H1 (cell line): ENCODE results near the gene KCNQ1. TPM values are rescaled to one million over a fixed set of nuclear protein-coding genes. Genes with fewer than 3 reads are reported as not detected.

Experiments used
- CTCF ChIA-PET: fragments of 300-600 bp; sonication (Branson Sonifier 250); formaldehyde crosslinking; loops from one replicate; lab custom pipeline; 2021; ENCODE audit not compliant: partially characterized antibody; lab: Charles Lee
- POLR2A ChIA-PET: fragments of 300-600 bp; sonication (Branson Sonifier 250); formaldehyde crosslinking; loops from one replicate; lab custom pipeline; 2021; ENCODE audit warnings: inconsistent platforms; ENCODE audit not compliant: partially characterized antibody; lab: Charles Lee
- DNase-seq, 2 experiments: peaks; one replicate each; pipeline versions ENCODE4 v3.0.0 to v3.0.0-alpha.2; 2010 to 2022; ENCODE audit warnings: low spot score in 2 of 2, low read depth in 1 of 2, mixed read lengths in 1 of 2
- FAIRE-seq: peaks from 2 replicates; lab custom pipeline; 2011; peaks lifted over from hg19 to GRCh38; lab: Jason Lieb, UNC
- H2AFZ ChIP-seq: 2 replicates; pipeline ENCODE4 v1.8.1; 2012; ENCODE audit warnings: low read length, inconsistent platforms
- H2AK5ac ChIP-seq: 2 replicates; pipeline ENCODE4 v1.6.1; 2013; ENCODE audit warnings: low read depth, low read length
- H2BK120ac ChIP-seq: replicated peaks from 2 replicates; pipeline ENCODE3; 2013; ENCODE audit warnings: low read depth, low read length, inconsistent platforms
- H2BK12ac ChIP-seq: 2 replicates; pipeline ENCODE4 v1.6.1; 2013; ENCODE audit warnings: low read depth, low read length
- H2BK15ac ChIP-seq: 2 replicates; pipeline ENCODE4 v1.6.1; 2013; ENCODE audit warnings: low read length
- H2BK20ac ChIP-seq: 2 replicates; pipeline ENCODE4 v1.6.1; 2013; ENCODE audit warnings: low read length
- H2BK5ac ChIP-seq: 2 replicates; pipeline ENCODE4 v1.6.1; 2013; ENCODE audit warnings: low read depth, low read length
- H3K14ac ChIP-seq: 2 replicates; pipeline ENCODE4 v1.6.1; 2013; ENCODE audit warnings: inconsistent platforms; ENCODE audit not compliant: insufficient read length
- H3K18ac ChIP-seq: 2 replicates; pipeline ENCODE4 v1.6.1; 2013; ENCODE audit warnings: low read length; ENCODE audit errors: extremely low read depth
- H3K23ac ChIP-seq: 2 replicates; pipeline ENCODE4 v1.6.1; 2013; ENCODE audit warnings: inconsistent platforms; ENCODE audit not compliant: insufficient read length
- H3K23me2 ChIP-seq: 2 replicates; pipeline ENCODE4 v1.6.1; 2013; ENCODE audit warnings: low read depth, low read length
- H3K27ac ChIP-seq: 2 replicates; pipeline ENCODE4 v1.6.1; 2011; ENCODE audit warnings: low read depth, low read length, inconsistent platforms
- H3K27me3 ChIP-seq, 4 experiments: replicated peaks in 1 of 4; 1 replicate in 1 of 4; 2 replicates in 3 of 4; pipeline versions ENCODE4 v1.6.1 to v1.8.1; 2011 to 2013; ENCODE audit warnings: low read length in 3 of 4, mild to moderate bottlenecking in 3 of 4, inconsistent platforms in 2 of 4, mixed read lengths in 2 of 4, moderate library complexity in 1 of 4; ENCODE audit not compliant: control insufficient read depth in 3 of 4, insufficient read depth in 3 of 4; ENCODE audit errors: extremely low read depth in 1 of 4
- H3K36me3 ChIP-seq, 4 experiments: 2 replicates each; pipeline versions ENCODE4 v1.6.1 to v1.8.1; 2011 to 2013; ENCODE audit warnings: mild to moderate bottlenecking in 4 of 4, low read length in 3 of 4, moderate library complexity in 2 of 4, control low read depth in 1 of 4, inconsistent platforms in 1 of 4; ENCODE audit not compliant: insufficient read depth in 4 of 4, control insufficient read depth in 2 of 4
- H3K4ac ChIP-seq: replicated peaks from 2 replicates; pipeline ENCODE3; 2013; ENCODE audit warnings: low read length, low read depth, mixed read lengths, inconsistent platforms; ENCODE audit not compliant: insufficient read length
- H3K4me1 ChIP-seq, 4 experiments: replicated peaks in 1 of 4; 1 replicate in 1 of 4; 2 replicates in 3 of 4; pipeline versions ENCODE4 v1.6.1 to v1.8.1; 2011 to 2013; ENCODE audit warnings: low read length in 3 of 4, inconsistent platforms in 2 of 4, mixed read lengths in 1 of 4; ENCODE audit not compliant: insufficient read depth in 4 of 4, control insufficient read depth in 3 of 4
- H3K4me2 ChIP-seq, 2 experiments: 2 replicates each; pipeline versions ENCODE4 v1.6.1 to v1.8.1; 2011 to 2013; ENCODE audit warnings: low read depth in 2 of 2, low read length in 2 of 2, control low read depth in 1 of 2, inconsistent platforms in 1 of 2, mild to moderate bottlenecking in 1 of 2; ENCODE audit not compliant: insufficient read depth in 1 of 2
- H3K4me3 ChIP-seq, 4 experiments: fragments of 200-600, 300-600 bp in 1 of 4; sonication (generic), shearing (Covaris generic), sonication (Bioruptor Twin) in 1 of 4; 2 replicates each; pipeline versions ENCODE4 v1.5.1 to v1.8.1; 2011 to 2016; ENCODE audit warnings: low read length in 4 of 4, low read depth in 3 of 4, control low read depth in 2 of 4, inconsistent platforms in 2 of 4, mild to moderate bottlenecking in 2 of 4, mixed read lengths in 1 of 4, moderate library complexity in 1 of 4; ENCODE audit not compliant: insufficient read depth in 2 of 4; ENCODE audit errors: extremely low read depth in 1 of 4
- H3K56ac ChIP-seq: replicated peaks from 2 replicates; pipeline ENCODE3; 2013; ENCODE audit warnings: low read depth, mild to moderate bottlenecking, mixed read lengths, low read length, inconsistent platforms; ENCODE audit not compliant: insufficient read length
- H3K79me1 ChIP-seq: 2 replicates; pipeline ENCODE4 v1.6.1; 2013; ENCODE audit warnings: low read depth, low read length, control low read depth
- H3K79me2 ChIP-seq, 2 experiments: 2 replicates each; pipeline versions ENCODE4 v1.6.1 to v1.8.1; 2012 to 2013; ENCODE audit warnings: low read length in 2 of 2, mild to moderate bottlenecking in 2 of 2, inconsistent platforms in 1 of 2; ENCODE audit not compliant: insufficient read depth in 2 of 2, control insufficient read depth in 1 of 2
- H3K9ac ChIP-seq, 4 experiments: replicated peaks in 1 of 4; 1 replicate in 1 of 4; 2 replicates in 3 of 4; pipeline versions ENCODE4 v1.6.1 to v1.8.1; 2011 to 2013; ENCODE audit warnings: low read depth in 3 of 4, low read length in 3 of 4, control low read depth in 2 of 4, mild to moderate bottlenecking in 2 of 4, moderate library complexity in 2 of 4, inconsistent platforms in 1 of 4; ENCODE audit errors: extremely low read depth in 1 of 4
- H3K9me3 ChIP-seq, 2 experiments: 2 replicates each; pipeline versions ENCODE4 v1.6.1 to v1.8.1; 2012 to 2013; ENCODE audit warnings: mild to moderate bottlenecking in 2 of 2, moderate library complexity in 2 of 2, control low read depth in 1 of 2, inconsistent platforms in 1 of 2, low read depth in 1 of 2, low read length in 1 of 2, mixed read lengths in 1 of 2; ENCODE audit not compliant: insufficient read depth in 2 of 2
- H4K20me1 ChIP-seq, 2 experiments: replicated peaks in 1 of 2; 2 replicates each; pipeline versions ENCODE3 to v1.8.1; 2011 to 2013; ENCODE audit warnings: inconsistent platforms in 2 of 2, low read length in 2 of 2, mild to moderate bottlenecking in 1 of 2; ENCODE audit not compliant: insufficient read depth in 2 of 2, control insufficient read depth in 1 of 2
- H4K5ac ChIP-seq: 2 replicates; pipeline ENCODE4 v1.6.1; 2013; ENCODE audit warnings: low read length, low read depth, mixed read lengths, inconsistent platforms; ENCODE audit not compliant: insufficient read length
- H4K8ac ChIP-seq: 2 replicates; pipeline ENCODE4 v1.8.0; 2013; ENCODE audit warnings: mild to moderate bottlenecking, moderate library complexity, low read length, inconsistent platforms; ENCODE audit not compliant: insufficient read depth; ENCODE audit errors: extremely low read depth
- H4K91ac ChIP-seq: replicated peaks from 2 replicates; pipeline ENCODE3; 2013; ENCODE audit warnings: low read length, mixed read lengths, inconsistent platforms; ENCODE audit not compliant: insufficient read length
- ATF2 ChIP-seq: IDR thresholded peaks from 2 replicates; pipeline ENCODE4 v1.6.1; 2012; ENCODE audit warnings: low read length, inconsistent platforms
- CTBP2 ChIP-seq: IDR thresholded peaks from 2 replicates; pipeline ENCODE4 v1.7.0; 2011; ENCODE audit warnings: borderline replicate concordance, mild to moderate bottlenecking, moderate library complexity, mixed read lengths, low read length; ENCODE audit not compliant: insufficient read depth, insufficient read length
- EZH2 ChIP-seq: fragments of 200-600 bp; sonication (generic); IDR thresholded peaks from 2 replicates; pipeline ENCODE4 v1.7.1; 2012; ENCODE audit warnings: low read depth, mild to moderate bottlenecking, moderate library complexity, low read length, inconsistent platforms; ENCODE audit not compliant: severe bottlenecking
- KDM5A ChIP-seq: fragments of 200-600 bp; IDR thresholded peaks from 2 replicates; pipeline ENCODE4 v1.7.1; 2012; ENCODE audit warnings: mild to moderate bottlenecking, low read length, inconsistent platforms, mixed read lengths
- MAX ChIP-seq: IDR thresholded peaks from 2 replicates; pipeline ENCODE4 v1.6.1; 2012; ENCODE audit warnings: inconsistent platforms
- PHF8 ChIP-seq: fragments of 200-600 bp; sonication (generic); conservative IDR thresholded peaks from 2 replicates; pipeline ENCODE4 v1.7.1; 2012; ENCODE audit warnings: low read depth, mild to moderate bottlenecking, inconsistent platforms, low read length, moderate library complexity
- SP1 ChIP-seq: IDR thresholded peaks from 2 replicates; pipeline ENCODE4 v1.6.1; 2011; ENCODE audit warnings: low read depth, low read length
- YY1 ChIP-seq: IDR thresholded peaks from 2 replicates; pipeline ENCODE4 v1.6.1; 2011; ENCODE audit warnings: low read depth, mild to moderate bottlenecking, low read length
- ZNF274 ChIP-seq: IDR thresholded peaks from 2 replicates; pipeline ENCODE4 v1.7.0; 2012; ENCODE audit warnings: low read length, borderline replicate concordance; ENCODE audit errors: extremely low read depth
- WGBS, 2 experiments: shearing (Covaris generic) in 1 of 2; methylation state at CpG; one replicate each; pipeline versions ENCODE4 v1.1.6 to v1.1.7; 2013 to 2015; ENCODE audit warnings: low lambda C conversion rate in 2 of 2, mixed read lengths in 2 of 2, inconsistent platforms in 1 of 2, low coverage in 1 of 2, missing lambda C conversion rate in 1 of 2; ENCODE audit not compliant: insufficient replicate concordance in 2 of 2, insufficient coverage in 1 of 2, insufficient read length in 1 of 2; ENCODE audit errors: extremely low coverage in 1 of 2, missing lambda C conversion rate in 1 of 2; 5-methylcytosine and 5-hydroxymethylcytosine counted together
- polyA plus RNA-seq, 7 experiments: library from polyadenylated mRNA; depleted of rRNA in 3 of 7; stranded (reverse) in 5 of 7; unstranded in 2 of 7; fragments of >200 nt in 5 of 7; fragments of 200-250 nt in 2 of 7; gene quantifications; 1 replicate in 5 of 7; 2 replicates in 1 of 7; 4 replicates in 1 of 7; pipeline versions ENCODE4 v1.2.1 to v1.2.3, GENCODE V29; 2011 to 2013; ENCODE audit warnings: missing spikeins in 2 of 7, mixed read lengths in 2 of 7
- total RNA-seq: library from RNA; stranded (reverse); fragmentation: NEBNext Ultra II Directional; extraction: Animal tissue kit (Norgen Biotek cat#: 25700); gene quantifications from 2 replicates; pipeline ENCODE4 v1.2.1, GENCODE V29; 2021

Gene KCNQ1
- total and polyA plus RNA-seq, 2 of the 8 experiments (the other 6 are each of a cell fraction or from before 2014, with no cell fraction given) = 1.9 to 2.0 TPM

GRCh38 chr11:2587976-2588748, 143.4 kb downstream of the KCNQ1 start:
- no peak overlapping the region for H2BK20ac ChIP-seq
- no peak overlapping the region for H4K8ac ChIP-seq
- no peak for FAIRE-seq
- no peaks in the 10 kb centered on the region for H3K4me1 ChIP-seq
- H2AK5ac ChIP-seq = no peak overlapping the region
- H3K4me2 ChIP-seq = no peak overlapping the region
- POLR2A ChIA-PET = no interaction called here
- H3K36me3 ChIP-seq = no peaks in the 10 kb centered on the region
- no peak overlapping the region for H3K4me3 ChIP-seq
- H4K20me1 ChIP-seq = peaks cover 0 to 21% of the 10 kb centered on the region in 2 experiments
- no peak overlapping the region for H4K5ac ChIP-seq
- no peak overlapping the region for H3K4ac ChIP-seq
- H3K9ac ChIP-seq = no peak overlapping the region
- H3K23ac ChIP-seq = no peak overlapping the region
- H3K14ac ChIP-seq = no peak overlapping the region
- no peak overlapping the region for H2BK5ac ChIP-seq
- CTCF ChIA-PET = interaction anchor here (1.1 to 1.4 kb wide), 2 partner anchors 13 to 299 kb away, joined by 3 to 4 read pairs; no protein-coding TSS in a partner anchor
- H3K27me3 ChIP-seq = peaks cover 34 to 95% (median 78%) of the 10 kb centered on the region in 4 experiments
- no peaks in the 10 kb centered on the region for H3K79me2 ChIP-seq
- H4K91ac ChIP-seq = no peak overlapping the region
- no peaks in the 10 kb centered on the region for H3K79me1 ChIP-seq
- no peak overlapping the region for H2AFZ ChIP-seq
- no peak overlapping the region for H3K56ac ChIP-seq
- no peak overlapping the region for H2BK15ac ChIP-seq
- peaks cover 0 to 7% of the 10 kb centered on the region in 2 experiments; a peak in 1 of 4 replicates for H3K9me3 ChIP-seq
- no peak overlapping the region for H2BK120ac ChIP-seq
- no peak for DNase-seq
- H2BK12ac ChIP-seq = no peak overlapping the region
- 92% methylated on average over 17 of the region's 25 CpGs; no CpG with 5 or more reads in 1 of the 2 experiments for WGBS, 2 experiments
- no peak overlapping the region for H3K27ac ChIP-seq
- no peak overlapping the region for H3K18ac ChIP-seq
- H3K23me2 ChIP-seq = peaks cover 6% of the 10 kb centered on the region
- no peak for TF ChIP-seq ZNF274
- TF ChIP-seq EZH2 = no peak
- no peak for TF ChIP-seq SP1
- no peak for TF ChIP-seq YY1
- TF ChIP-seq CTBP2 = no peak
- no peak for TF ChIP-seq PHF8
- no peak for TF ChIP-seq KDM5A
- no peak for TF ChIP-seq ATF2
- no peak for TF ChIP-seq MAX
